ENCODE data around the gene NDUFS7. TPM values are rescaled to one million over a fixed set of nuclear protein-coding genes. Genes with fewer than 3 reads are reported as not detected.

Gene NDUFS7
- total and polyA plus RNA-seq, 2 donors (not counting 3 experiments of a cell fraction or from before 2014, with no cell fraction given): 101 to 224 TPM

DNA sequence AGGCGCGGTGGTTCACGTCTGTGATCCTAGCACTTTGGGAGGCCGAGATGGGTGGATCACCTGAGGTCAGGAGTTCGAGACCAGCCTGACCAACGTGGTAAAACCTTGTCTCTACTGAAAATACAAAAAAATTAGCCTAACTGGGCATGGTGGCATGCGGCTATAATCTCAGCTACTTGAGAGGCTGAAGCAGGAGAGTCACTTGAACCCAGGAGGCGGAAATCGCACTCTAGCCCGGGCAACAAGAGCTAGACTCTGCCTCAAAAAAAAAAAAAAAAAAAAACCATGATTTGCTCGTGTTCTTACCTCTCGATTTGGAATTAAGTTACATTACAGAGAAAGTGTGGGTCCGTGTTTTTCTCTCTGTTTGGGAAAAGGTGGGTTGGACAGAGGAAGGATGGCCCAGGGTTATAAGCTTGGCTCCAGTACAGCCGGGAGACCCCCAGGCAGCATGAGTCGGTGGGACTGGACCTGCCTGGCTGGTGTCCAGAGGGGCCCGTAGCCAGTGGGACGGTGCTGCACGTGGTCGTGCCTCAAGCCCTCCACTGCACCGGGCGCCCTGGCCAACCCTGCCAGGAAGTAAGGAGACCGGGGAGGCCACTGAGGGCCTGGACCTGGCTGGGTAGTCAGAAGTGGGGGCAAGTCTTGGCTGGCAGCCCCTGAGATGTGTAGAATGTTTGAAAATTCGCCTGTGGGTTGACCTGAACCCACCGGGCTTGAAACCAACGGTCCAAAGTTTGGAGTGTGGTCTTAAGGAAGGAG lies 58.2 kb downstream of the NDUFS7 start:
- intact Hi-C loops (cut with micrococcal nuclease): no loop called here
- BruUV-seq (replicated peaks): no TSS peak
- TF ChIP-seq EZH2 (IDR thresholded peaks at IDR 0.05; ENCODE audit: borderline replicate concordance, low read depth, low read length, severe bottlenecking) (no peak), MYC (IDR thresholded peaks at IDR 0.05; ENCODE audit: low read depth, low read length) (no peak), GATA2 (IDR thresholded peaks at IDR 0.05; ENCODE audit: insufficient read depth, insufficient read length, low read depth, low read length) (no peak), CTCF (IDR thresholded peaks at IDR 0.05; ENCODE audit: extremely low read depth in 1 of 2, insufficient read depth in 1 of 2, low read depth in 1 of 2, low read length in 2 of 2) (no peak), POLR2A (IDR thresholded peaks at IDR 0.05; ENCODE audit: low read depth, low read length) (no peak), POLR2AphosphoS5 (IDR thresholded peaks at IDR 0.05; ENCODE audit: insufficient read depth, low read depth, low read length) (no peak), JUN (IDR thresholded peaks at IDR 0.05; ENCODE audit: borderline replicate concordance, insufficient read depth, insufficient read length, low read depth) (no peak), FOS (IDR thresholded peaks at IDR 0.05; ENCODE audit: borderline replicate concordance, insufficient read depth, low read length) (no peak)
- TF ChIP-seq, protein P1, sequence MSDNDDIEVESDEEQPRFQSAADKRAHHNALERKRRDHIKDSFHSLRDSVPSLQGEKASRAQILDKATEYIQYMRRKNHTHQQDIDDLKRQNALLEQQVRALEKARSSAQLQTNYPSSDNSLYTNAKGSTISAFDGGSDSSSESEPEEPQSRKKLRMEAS (IDR thresholded peaks at IDR 0.05; ENCODE audit: insufficient read depth, insufficient read length): no peak
- no peak overlapping the region for H3K4me2 ChIP-seq (ENCODE audit: insufficient read depth, low read length)
- DNase-seq (ENCODE audit: low read depth, low spot score): no peak
- H3K36me3 ChIP-seq (ENCODE audit: control insufficient read depth in 2 of 2, extremely low read depth in 1 of 2, insufficient read depth in 2 of 2, low read length in 2 of 2): peaks cover 7 to 21% of the 10 kb centered on the region in 2 experiments
- peaks cover 34% of the 10 kb centered on the region for H3K79me2 ChIP-seq (ENCODE audit: control insufficient read depth, insufficient read depth, low read length)
- ChIA-PET CTCF (no interaction called here), POLR2A (interaction anchor here (0.6 to 0.7 kb wide), 2 partner anchors 30 to 49 kb away, joined by 3 to 4 read pairs; partner anchors contain the start of gene REEP6)
- H3K4me3 ChIP-seq (replicated peaks in 1 of 3; ENCODE audit: insufficient read depth in 1 of 3, low read depth in 1 of 3, low read length in 3 of 3): no peak overlapping the region
- no peaks in the 10 kb centered on the region for H3K9me3 ChIP-seq (replicated peaks; ENCODE audit: control insufficient read depth, insufficient read depth, low read length)
- H3K4me1 ChIP-seq (ENCODE audit: control insufficient read depth, extremely low read depth, insufficient read depth, low read length): peaks cover 6% of the 10 kb centered on the region
- dilution Hi-C loops (cut with MboI; ENCODE audit: extremely low pct_ligation_motif_present, low sequenced_read_pairs): no loop called here
- no peak overlapping the region for H2AFZ ChIP-seq (ENCODE audit: low read depth, low read length)
- no peaks in the 10 kb centered on the region for H4K20me1 ChIP-seq (replicated peaks; ENCODE audit: control insufficient read depth, extremely low read depth, insufficient read depth, low read length)
- no peak overlapping the region for H3K27ac ChIP-seq (ENCODE audit: insufficient read depth, low read depth, low read length)
- FAIRE-seq: no peak
- peaks cover under 1 to 9% of the 10 kb centered on the region in 2 experiments for H3K27me3 ChIP-seq (ENCODE audit: control insufficient read depth in 2 of 2, insufficient read depth in 2 of 2, low read length in 2 of 2)
- H3K9ac ChIP-seq (replicated peaks; ENCODE audit: extremely low read depth, insufficient read depth, low read length): no peak overlapping the region
- no peaks in the 10 kb centered on the region for H3K9me1 ChIP-seq (replicated peaks; ENCODE audit: control insufficient read depth, extremely low read depth, insufficient read depth, low read length)

Other genes starting within 250 kb of the NDUFS7 start
- gene SBNO2, start 209.6 kb upstream of the NDUFS7 start, total RNA-seq: 63.8 and 65.7 TPM in 2 replicates
- gene SBNO2, start 209.6 kb upstream of the NDUFS7 start, polyA plus RNA-seq: 31.4 and 35.8 TPM in 2 replicates
- gene STK11, start 178.1 kb upstream of the NDUFS7 start, total RNA-seq: 67.1 and 75.4 TPM in 2 replicates
- gene STK11, start 178.1 kb upstream of the NDUFS7 start, polyA plus RNA-seq: 39.4 and 48.3 TPM in 2 replicates
- 9.2 and 9.6 TPM in 2 replicates for gene CBARP, start 145.9 kb upstream of the NDUFS7 start, total RNA-seq
- 3.5 and 4.4 TPM in 2 replicates for gene CBARP, start 145.9 kb upstream of the NDUFS7 start, polyA plus RNA-seq
- 190 and 192 TPM in 2 replicates for gene ATP5F1D, start 142.2 kb upstream of the NDUFS7 start, total RNA-seq
- gene ATP5F1D, start 142.2 kb upstream of the NDUFS7 start, polyA plus RNA-seq: 167 and 236 TPM in 2 replicates
- gene MIDN, start 135.3 kb upstream of the NDUFS7 start, total RNA-seq: 85.9 and 107 TPM in 2 replicates
- 20.0 and 23.6 TPM in 2 replicates for gene MIDN, start 135.3 kb upstream of the NDUFS7 start, polyA plus RNA-seq
- 225 and 229 TPM in 2 replicates for gene CIRBP, start 114.6 kb upstream of the NDUFS7 start, total RNA-seq
- gene CIRBP, start 114.6 kb upstream of the NDUFS7 start, polyA plus RNA-seq: 267 and 439 TPM in 2 replicates
- gene FAM174C, start 108.4 kb upstream of the NDUFS7 start, total RNA-seq: 46.7 and 47.5 TPM in 2 replicates
- 83.9 and 127 TPM in 2 replicates for gene FAM174C, start 108.4 kb upstream of the NDUFS7 start, polyA plus RNA-seq
- 1.1 and 2.5 TPM in 2 replicates for gene EFNA2, start 98.0 kb upstream of the NDUFS7 start, total RNA-seq
- gene EFNA2, start 98.0 kb upstream of the NDUFS7 start, polyA plus RNA-seq: 0.52 and 0.99 TPM in 2 replicates
- gene GAMT, start 17.6 kb downstream of the NDUFS7 start, total RNA-seq: 20.0 and 22.1 TPM in 2 replicates
- 36.9 and 46.8 TPM in 2 replicates for gene GAMT, start 17.6 kb downstream of the NDUFS7 start, polyA plus RNA-seq
- 177 and 187 TPM in 2 replicates for gene DAZAP1, start 23.7 kb downstream of the NDUFS7 start, total RNA-seq
- gene DAZAP1, start 23.7 kb downstream of the NDUFS7 start, polyA plus RNA-seq: 50.1 and 51.5 TPM in 2 replicates
- 1,260 and 1,287 TPM in 2 replicates for gene RPS15, start 54.5 kb downstream of the NDUFS7 start, total RNA-seq
- gene RPS15, start 54.5 kb downstream of the NDUFS7 start, polyA plus RNA-seq: 2,646 and 3,270 TPM in 2 replicates
- 0.04 and 0.23 TPM in 2 replicates for gene APC2, start 66.2 kb downstream of the NDUFS7 start, total RNA-seq
- 0.01 and 0.05 TPM in 2 replicates for gene APC2, start 66.2 kb downstream of the NDUFS7 start, polyA plus RNA-seq
- 28.0 and 29.0 TPM in 2 replicates for gene C19orf25, start 95.3 kb downstream of the NDUFS7 start, total RNA-seq
- 34.6 and 40.3 TPM in 2 replicates for gene C19orf25, start 95.3 kb downstream of the NDUFS7 start, polyA plus RNA-seq
- gene PCSK4, start 106.4 kb downstream of the NDUFS7 start, total RNA-seq: 0.92 and 1.2 TPM in 2 replicates
- gene PCSK4, start 106.4 kb downstream of the NDUFS7 start, polyA plus RNA-seq: 1.7 TPM in 2 replicates
- 1.5 and 1.8 TPM in 2 replicates for gene REEP6, start 107.3 kb downstream of the NDUFS7 start, total RNA-seq
- 1.3 and 1.5 TPM in 2 replicates for gene REEP6, start 107.3 kb downstream of the NDUFS7 start, polyA plus RNA-seq
- gene ADAMTSL5, start 129.1 kb downstream of the NDUFS7 start, total RNA-seq: not detected in 2 replicates
- gene ADAMTSL5, start 129.1 kb downstream of the NDUFS7 start, polyA plus RNA-seq: 0.07 TPM in 1 of 2 replicates, not detected in the other
- gene PLK5, start 140.2 kb downstream of the NDUFS7 start, total RNA-seq: not detected in 2 replicates
- not detected in 2 replicates for gene PLK5, start 140.2 kb downstream of the NDUFS7 start, polyA plus RNA-seq
- gene MEX3D, start 184.4 kb downstream of the NDUFS7 start, total RNA-seq: 96.7 and 98.5 TPM in 2 replicates
- gene MEX3D, start 184.4 kb downstream of the NDUFS7 start, polyA plus RNA-seq: 30.0 and 45.7 TPM in 2 replicates
- 120 and 121 TPM in 2 replicates for gene MBD3, start 209.0 kb downstream of the NDUFS7 start, total RNA-seq
- gene MBD3, start 209.0 kb downstream of the NDUFS7 start, polyA plus RNA-seq: 96.8 and 115 TPM in 2 replicates
- gene UQCR11, start 221.6 kb downstream of the NDUFS7 start, total RNA-seq: 210 and 223 TPM in 2 replicates
- 165 and 262 TPM in 2 replicates for gene UQCR11, start 221.6 kb downstream of the NDUFS7 start, polyA plus RNA-seq